ENCODE data around the gene ETNK1. TPM values are rescaled to one million over a fixed set of nuclear protein-coding genes. Genes with fewer than 3 reads are reported as not detected.

ETNK1 gene, protein sequence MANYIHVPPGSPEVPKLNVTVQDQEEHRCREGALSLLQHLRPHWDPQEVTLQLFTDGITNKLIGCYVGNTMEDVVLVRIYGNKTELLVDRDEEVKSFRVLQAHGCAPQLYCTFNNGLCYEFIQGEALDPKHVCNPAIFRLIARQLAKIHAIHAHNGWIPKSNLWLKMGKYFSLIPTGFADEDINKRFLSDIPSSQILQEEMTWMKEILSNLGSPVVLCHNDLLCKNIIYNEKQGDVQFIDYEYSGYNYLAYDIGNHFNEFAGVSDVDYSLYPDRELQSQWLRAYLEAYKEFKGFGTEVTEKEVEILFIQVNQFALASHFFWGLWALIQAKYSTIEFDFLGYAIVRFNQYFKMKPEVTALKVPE
- total RNA-seq: 91.8 and 106 TPM in 2 replicates
- total RNA-seq (2013): 78.3 TPM
- 19.4 and 29.6 TPM in 2 replicates for polyA plus RNA-seq
- polyA minus RNA-seq: 69.5 and 75.9 TPM in 2 replicates

DNA sequence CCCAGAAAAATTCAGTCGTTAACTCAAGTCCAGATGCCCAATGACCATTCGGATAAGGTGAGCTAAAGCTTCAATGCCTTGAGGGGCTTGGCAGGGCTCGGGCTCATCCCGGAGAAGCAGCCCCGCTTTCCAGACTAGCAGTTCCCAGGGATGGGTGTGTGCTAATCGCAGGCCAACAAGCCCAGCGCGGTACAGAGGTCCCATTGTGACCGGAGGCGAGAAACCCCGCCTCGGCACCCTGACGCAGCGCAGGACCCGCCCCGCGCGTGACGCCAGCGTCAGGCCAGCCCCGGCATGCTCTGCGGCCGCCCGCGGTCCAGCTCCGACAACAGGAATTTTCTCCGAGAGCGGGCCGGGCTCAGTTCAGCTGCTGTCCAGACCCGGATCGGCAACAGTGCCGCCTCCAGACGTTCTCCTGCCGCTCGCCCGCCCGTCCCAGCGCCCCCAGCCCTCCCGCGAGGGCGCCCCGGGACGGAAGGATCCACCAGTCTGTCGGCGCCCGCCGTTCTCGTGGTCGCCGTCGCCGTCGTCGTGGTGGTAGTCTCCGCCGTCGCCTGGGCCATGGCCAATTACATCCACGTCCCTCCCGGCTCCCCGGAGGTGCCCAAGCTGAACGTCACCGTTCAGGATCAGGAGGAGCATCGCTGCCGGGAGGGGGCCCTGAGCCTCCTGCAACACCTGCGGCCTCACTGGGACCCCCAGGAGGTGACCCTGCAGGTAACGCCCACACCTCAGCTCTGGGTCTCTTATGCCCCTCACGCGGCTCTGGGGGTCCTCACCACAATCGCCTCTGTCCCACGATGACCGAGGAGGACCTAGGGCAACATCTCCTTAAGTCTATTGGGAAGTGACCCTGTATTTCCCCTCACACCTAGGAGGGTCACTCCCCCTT lies at the start of gene ETNK1:
ETNK1 (plus strand) TSS at position 302 of the 892 bp plus-strand sequence; CDS start at position 562, 260 bp downstream.
- Histone ChIP-seq H3K4me2 (replicated peaks; ENCODE audit: low read depth, low read length, poor library complexity, severe bottlenecking) (peak within 1 kb of the TSS; percentile 74), H4K20me1 (ENCODE audit: control insufficient read depth, insufficient read depth, low read length, poor library complexity, severe bottlenecking) (peaks cover 8% of the 10 kb centered on the region), H3K9ac (ENCODE audit: low read length) (peak within 1 kb of the TSS; percentile 91), H3K4me1 (ENCODE audit: control insufficient read depth in 2 of 2, insufficient read depth in 2 of 2, low read length in 2 of 2) (peaks cover 14 to 36% of the 10 kb centered on the region in 2 donors), H3K27me3 (replicated peaks in 1 of 4; ENCODE audit: control extremely low read depth in 1 of 4, control insufficient read depth in 3 of 4, insufficient read depth in 4 of 4, low read length in 3 of 4) (peaks cover 0 to 6% (median 0%) of the 10 kb centered on the region in 4 experiments), H3K27ac (ENCODE audit: low read length in 2 of 2) (peak within 1 kb of the TSS; percentile 87 to 97), H2AFZ (ENCODE audit: insufficient read depth, low read depth, low read length, poor library complexity, severe bottlenecking) (peak within 1 kb of the TSS; percentile 89), H3K4me3 (ENCODE audit: control extremely low read depth in 1 of 5, extremely low read depth in 1 of 5, insufficient read depth in 1 of 5, low read depth in 2 of 5, low read length in 4 of 5) (peak within 1 kb of the TSS; percentile 75 to 97 (median 90)), H3K9me3 (ENCODE audit: control extremely low read depth in 1 of 3, control insufficient read depth in 2 of 3, insufficient read depth in 1 of 3, low read length in 2 of 3) (no peaks in the 10 kb centered on the region), H3K36me3 (replicated peaks in 1 of 2; ENCODE audit: control extremely low read depth in 1 of 2, control insufficient read depth in 1 of 2, extremely low read depth in 1 of 2, insufficient read depth in 2 of 2, low read length in 1 of 2) (no peaks in the 10 kb centered on the region), H3K79me2 (ENCODE audit: control insufficient read depth, insufficient read depth, low read length) (peaks cover 60% of the 10 kb centered on the region)
- Mint-ChIP-seq H3K27ac (peak within 1 kb of the TSS; percentile 96), H3K4me3 (peak within 1 kb of the TSS; percentile 100), H3K9me3 (ENCODE audit: insufficient read depth) (no peaks in the 10 kb centered on the region), H3K4me1 (peaks cover 43% of the 10 kb centered on the region), H3K27me3 (peaks cover 10% of the 10 kb centered on the region)
- intact Hi-C loops (cut with micrococcal nuclease): loop anchor here (1.0 kb wide), 2 partner anchors 81 to 579 kb away; partner anchors contain the start of genes C2CD5 and CMAS
- peak; percentile 88 for DNase-seq
- TF ChIP-seq, protein P1, sequence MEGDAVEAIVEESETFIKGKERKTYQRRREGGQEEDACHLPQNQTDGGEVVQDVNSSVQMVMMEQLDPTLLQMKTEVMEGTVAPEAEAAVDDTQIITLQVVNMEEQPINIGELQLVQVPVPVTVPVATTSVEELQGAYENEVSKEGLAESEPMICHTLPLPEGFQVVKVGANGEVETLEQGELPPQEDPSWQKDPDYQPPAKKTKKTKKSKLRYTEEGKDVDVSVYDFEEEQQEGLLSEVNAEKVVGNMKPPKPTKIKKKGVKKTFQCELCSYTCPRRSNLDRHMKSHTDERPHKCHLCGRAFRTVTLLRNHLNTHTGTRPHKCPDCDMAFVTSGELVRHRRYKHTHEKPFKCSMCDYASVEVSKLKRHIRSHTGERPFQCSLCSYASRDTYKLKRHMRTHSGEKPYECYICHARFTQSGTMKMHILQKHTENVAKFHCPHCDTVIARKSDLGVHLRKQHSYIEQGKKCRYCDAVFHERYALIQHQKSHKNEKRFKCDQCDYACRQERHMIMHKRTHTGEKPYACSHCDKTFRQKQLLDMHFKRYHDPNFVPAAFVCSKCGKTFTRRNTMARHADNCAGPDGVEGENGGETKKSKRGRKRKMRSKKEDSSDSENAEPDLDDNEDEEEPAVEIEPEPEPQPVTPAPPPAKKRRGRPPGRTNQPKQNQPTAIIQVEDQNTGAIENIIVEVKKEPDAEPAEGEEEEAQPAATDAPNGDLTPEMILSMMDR (IDR thresholded peaks at IDR 0.05): no peak
- no peak for TF ChIP-seq EZH2 (IDR thresholded peaks at IDR 0.05; ENCODE audit: borderline replicate concordance, insufficient read depth, low read depth, low read length, poor library complexity, severe bottlenecking)
- under 1% methylated on average over 71 of the region's 71 CpGs for WGBS (ENCODE audit: insufficient coverage)
- peak; percentile 99 for ATAC-seq (ENCODE audit: low read depth)
- POLR2A ChIA-PET: interaction anchor here (1.0 to 1.9 kb wide), 3 partner anchors 81 to 1123 kb away, joined by 3 to 21 read pairs (median 3); partner anchors contain the start of genes C2CD5, GOLT1B and RECQL
- CTCF ChIA-PET: interaction anchor here (0.8 to 1.6 kb wide), 5 partner anchors 59 to 97 kb away, joined by 3 to 9 read pairs (median 4); partner anchors contain the start of gene C2CD5
